Body of pancreas (tissue), 4 donors: Measurements from ENCODE around the gene PTPRN2. TPM values are rescaled to one million over a fixed set of nuclear protein-coding genes. Genes with fewer than 3 reads are reported as not detected.

Experiments
- ATAC-seq: fragments of 150-250 bp; one replicate; pipeline ENCODE4 v1.9.1; 2016
- DNase-seq, 4 donors: peaks; one replicate each; pipeline ENCODE4 v3.0.0-alpha.2; 2019
- H3K27ac ChIP-seq, 4 donors: fragments of 200-600 bp; sonication (generic); 1 replicate in 3 of 4; 2 replicates in 1 of 4; pipeline versions ENCODE4 v1.5.1 to v1.6.1; 2016 to 2019; ENCODE audit warnings: mild to moderate bottlenecking in 1 of 4, mixed read lengths in 1 of 4, moderate library complexity in 1 of 4
- H3K27me3 ChIP-seq, 2 donors: fragments of 200-600 bp; sonication (generic); one replicate each; pipeline ENCODE4 v1.6.0; 2016; ENCODE audit warnings: mild to moderate bottlenecking in 1 of 2
- H3K36me3 ChIP-seq, 2 donors: fragments of 200-600 bp; sonication (generic); replicated peaks in 1 of 2; 2 replicates each; pipeline ENCODE4 v1.5.1; 2016; ENCODE audit warnings: low read depth in 2 of 2; ENCODE audit not compliant: insufficient read depth in 1 of 2
- H3K4me1 ChIP-seq: fragments of 200-600 bp; sonication (generic); one replicate; pipeline ENCODE4 v1.6.0; 2016
- H3K4me3 ChIP-seq, 2 donors: fragments of 200-600 bp; sonication (generic); 1 replicate in 1 of 2; 2 replicates in 1 of 2; pipeline ENCODE4 v1.5.1; 2016 to 2019
- H3K9me3 ChIP-seq, 3 donors: fragments of 200-600 bp; sonication (generic); 1 replicate in 2 of 3; 2 replicates in 1 of 3; pipeline ENCODE4 v1.5.1; 2016
- POLR2A ChIP-seq, 3 donors: fragments of 450-650 bp; IDR thresholded peaks; one replicate each; pipeline ENCODE4 v1.6.1; 2016; ENCODE audit warnings: antibody characterized with exemption in 3 of 3, mild to moderate bottlenecking in 2 of 3
- WGBS, 2 donors: methylation state at CpG; one replicate each; pipeline ENCODE4 v1.1.5; 2017; 5-methylcytosine and 5-hydroxymethylcytosine counted together
- intact Hi-C: fragments of 100-400 bp; cut with DNase I; formaldehyde crosslinking; loops from one replicate; pipeline ENCODE4 v1.15.1; 2023
- total RNA-seq, 2 donors: library from RNA; depleted of rRNA; stranded (reverse); fragments of >200 nt; gene quantifications; one replicate each; pipeline ENCODE4 v1.1.0, GENCODE V29; 2016
- TF ChIP-seq, protein P1 (sequence below), 7 experiments: fragments of 450-650 bp in 4 of 7; fragments of 200-600 bp in 3 of 7; sonication (generic) in 3 of 7; IDR thresholded peaks; one replicate each; pipeline ENCODE4 v1.5.1; 2016 to 2019; ENCODE audit warnings: antibody characterized with exemption in 7 of 7

The PTPRN2 gene
- total RNA-seq, 2 donors from 2014 or later, result 31.6 to 76.1 TPM

DNA sequence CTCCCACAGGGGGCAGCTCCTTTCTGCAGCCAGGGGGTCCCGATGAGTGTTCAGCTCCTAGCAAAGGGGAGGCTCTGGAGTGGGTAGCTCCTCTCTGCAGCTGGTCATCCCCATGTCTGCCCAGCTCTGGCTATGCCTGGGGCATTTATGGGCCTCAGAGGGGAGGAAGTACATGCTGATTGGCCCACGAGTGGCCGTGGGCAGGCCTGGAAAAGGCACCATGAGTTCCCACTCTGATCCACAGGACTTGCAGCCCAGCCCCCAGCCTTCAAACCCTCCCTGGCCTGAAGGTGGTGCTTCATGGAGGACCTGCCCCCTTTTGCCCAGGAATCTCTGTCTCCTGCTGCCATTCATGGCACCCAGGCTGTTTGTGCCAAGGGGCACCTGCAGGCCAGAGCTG, 982.0 kb downstream of the PTPRN2 start:
- Histone ChIP-seq H3K27ac (no peak overlapping the region), H3K4me3 (no peak overlapping the region), H3K27me3 (no peaks in the 10 kb centered on the region), H3K9me3 (no peaks in the 10 kb centered on the region), H3K36me3 (no peaks in the 10 kb centered on the region), H3K4me1 (no peaks in the 10 kb centered on the region)
- 94 to 100% methylated on average over 1 to 3 of the region's 3 CpGs for WGBS, 2 donors
- ATAC-seq (no peak), DNase-seq (no peak)
- no peak for TF ChIP-seq POLR2A (IDR thresholded peaks at IDR 0.05)
- TF ChIP-seq, protein P1, sequence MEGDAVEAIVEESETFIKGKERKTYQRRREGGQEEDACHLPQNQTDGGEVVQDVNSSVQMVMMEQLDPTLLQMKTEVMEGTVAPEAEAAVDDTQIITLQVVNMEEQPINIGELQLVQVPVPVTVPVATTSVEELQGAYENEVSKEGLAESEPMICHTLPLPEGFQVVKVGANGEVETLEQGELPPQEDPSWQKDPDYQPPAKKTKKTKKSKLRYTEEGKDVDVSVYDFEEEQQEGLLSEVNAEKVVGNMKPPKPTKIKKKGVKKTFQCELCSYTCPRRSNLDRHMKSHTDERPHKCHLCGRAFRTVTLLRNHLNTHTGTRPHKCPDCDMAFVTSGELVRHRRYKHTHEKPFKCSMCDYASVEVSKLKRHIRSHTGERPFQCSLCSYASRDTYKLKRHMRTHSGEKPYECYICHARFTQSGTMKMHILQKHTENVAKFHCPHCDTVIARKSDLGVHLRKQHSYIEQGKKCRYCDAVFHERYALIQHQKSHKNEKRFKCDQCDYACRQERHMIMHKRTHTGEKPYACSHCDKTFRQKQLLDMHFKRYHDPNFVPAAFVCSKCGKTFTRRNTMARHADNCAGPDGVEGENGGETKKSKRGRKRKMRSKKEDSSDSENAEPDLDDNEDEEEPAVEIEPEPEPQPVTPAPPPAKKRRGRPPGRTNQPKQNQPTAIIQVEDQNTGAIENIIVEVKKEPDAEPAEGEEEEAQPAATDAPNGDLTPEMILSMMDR (IDR thresholded peaks at IDR 0.05), result no peak
- intact Hi-C loops, result no loop called here

DNA sequence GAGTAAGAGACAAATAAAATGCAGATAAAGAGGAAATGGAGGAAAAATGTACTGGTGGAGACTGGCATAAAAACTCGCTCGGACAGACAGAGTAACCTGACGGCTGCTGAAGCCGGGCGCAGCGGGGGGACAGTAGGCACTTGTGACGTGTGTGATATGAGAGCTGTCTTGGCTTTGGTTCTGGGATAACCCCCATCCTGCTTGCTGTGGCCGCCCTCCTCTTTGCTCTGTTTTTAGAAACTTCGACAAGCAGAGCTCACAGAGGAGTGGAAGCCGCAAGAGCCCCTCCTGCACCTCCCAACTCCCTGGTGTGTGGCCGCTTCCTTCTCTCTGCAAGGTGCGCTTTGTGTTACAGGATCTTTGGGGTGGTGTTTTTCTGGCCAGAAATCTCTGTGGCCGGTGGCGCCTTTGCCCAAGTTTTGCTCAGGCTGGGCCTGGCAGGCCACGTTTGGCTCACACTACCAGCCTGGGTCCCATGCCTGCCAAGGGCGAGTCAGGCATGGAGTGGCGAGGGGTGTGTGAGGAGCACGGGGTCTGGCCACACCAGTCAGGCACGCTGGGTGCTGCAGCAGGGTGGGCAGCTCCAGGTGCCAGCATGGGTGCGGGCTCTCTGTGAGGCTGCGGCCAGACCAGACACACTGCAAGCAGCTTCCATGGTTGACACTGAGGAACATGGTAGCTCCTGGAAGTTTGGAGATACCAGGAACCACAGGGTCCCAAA, 982.8 kb downstream of the PTPRN2 start:
- no peak overlapping the region for H3K4me3 ChIP-seq
- 89 to 92% methylated on average over 14 to 21 of the region's 21 CpGs for WGBS, 2 donors
- H3K9me3 ChIP-seq, result no peaks in the 10 kb centered on the region
- no peak for TF ChIP-seq POLR2A (IDR thresholded peaks at IDR 0.05)
- ATAC-seq (no peak), DNase-seq (no peak)
- H3K27me3 ChIP-seq, result no peaks in the 10 kb centered on the region
- intact Hi-C loops, result no loop called here
- no peak overlapping the region for H3K27ac ChIP-seq
- no peaks in the 10 kb centered on the region for H3K36me3 ChIP-seq
- H3K4me1 ChIP-seq, result no peaks in the 10 kb centered on the region

DNA sequence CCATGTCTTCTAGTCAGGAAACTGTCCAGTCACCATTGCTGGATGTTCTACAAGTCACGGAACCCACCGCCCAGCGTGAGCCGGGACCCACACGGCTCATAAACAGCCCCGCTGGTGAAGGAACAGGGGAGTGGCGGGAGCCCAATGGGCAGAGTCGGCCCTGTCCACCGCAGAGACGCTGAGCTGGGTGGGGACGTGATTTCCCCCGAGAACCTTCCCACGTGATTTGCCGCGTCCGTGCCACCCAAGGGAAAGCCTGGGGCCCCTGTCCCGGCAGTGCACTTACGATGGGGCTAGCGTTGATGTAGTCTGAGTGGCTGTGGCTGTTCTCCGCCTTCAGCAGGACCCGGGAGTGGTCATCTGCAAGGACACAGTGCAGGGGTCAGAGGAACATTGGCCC, 983.9 kb downstream of the PTPRN2 start:
- WGBS, 2 donors, result 95% methylated on average over 19 of the region's 21 CpGs; no CpG with 5 or more reads in 1 of the 2 donors
- Histone ChIP-seq H3K4me1 (no peaks in the 10 kb centered on the region), H3K9me3 (no peaks in the 10 kb centered on the region), H3K27ac (no peak overlapping the region), H3K27me3 (no peaks in the 10 kb centered on the region), H3K4me3 (no peak overlapping the region), H3K36me3 (no peaks in the 10 kb centered on the region)
- ATAC-seq (no peak), DNase-seq (no peak)
- intact Hi-C loops, result no loop called here
- no peak for TF ChIP-seq POLR2A (IDR thresholded peaks at IDR 0.05)
- TF ChIP-seq, protein P1 (IDR thresholded peaks at IDR 0.05), result no peak

DNA sequence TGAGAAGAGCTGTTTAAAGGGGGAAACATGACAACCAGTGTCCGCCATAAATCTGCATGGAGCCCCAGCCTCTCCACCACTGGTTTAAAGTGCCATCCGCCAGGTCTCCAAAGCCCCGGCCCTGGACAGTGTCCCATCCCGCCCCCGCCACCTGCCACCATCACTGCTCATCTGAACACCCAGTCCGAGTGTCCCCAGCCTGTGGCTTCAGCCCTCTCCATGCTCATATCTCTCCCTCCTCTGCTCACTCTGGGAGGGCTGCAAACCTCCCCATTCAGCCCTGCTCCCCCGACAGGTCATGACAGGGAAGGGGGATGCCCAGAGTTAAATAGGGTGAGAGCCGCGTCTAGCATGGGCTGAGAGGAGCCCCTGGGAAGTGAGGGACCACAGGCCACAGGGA, 984.6 kb downstream of the PTPRN2 start:
- WGBS, 2 donors, result 88 to 91% methylated on average over 6 to 9 of the region's 9 CpGs
- TF ChIP-seq, protein P1 (IDR thresholded peaks at IDR 0.05), result no peak
- TF ChIP-seq POLR2A (IDR thresholded peaks at IDR 0.05), result no peak
- H3K4me3 ChIP-seq, result no peak overlapping the region
- DNase-seq (no peak), ATAC-seq (no peak)
- H3K27me3 ChIP-seq, result no peaks in the 10 kb centered on the region
- no peaks in the 10 kb centered on the region for H3K36me3 ChIP-seq
- H3K4me1 ChIP-seq, result no peaks in the 10 kb centered on the region
- H3K27ac ChIP-seq, result no peak overlapping the region
- H3K9me3 ChIP-seq, result no peaks in the 10 kb centered on the region
- intact Hi-C loops, result no loop called here

DNA sequence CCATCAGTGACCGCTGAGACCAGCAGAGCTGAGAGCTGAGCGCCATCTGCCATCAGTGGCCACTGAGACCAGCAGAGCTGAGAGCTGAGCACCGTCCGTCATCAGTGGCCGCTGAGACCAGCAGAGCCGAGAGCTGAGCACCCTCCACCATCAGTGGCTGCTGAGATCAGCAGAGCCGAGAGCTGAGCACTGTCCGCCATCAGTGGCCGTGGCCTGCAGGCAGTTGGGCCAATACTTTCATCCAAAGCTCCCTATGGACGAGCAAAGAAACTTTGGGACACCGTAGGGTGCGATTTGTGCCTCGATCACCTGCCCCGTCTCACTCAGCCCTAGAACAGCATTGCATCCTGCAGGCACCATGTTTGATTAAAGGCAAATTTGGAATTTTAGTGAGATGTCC, 985.0 kb downstream of the PTPRN2 start:
- intact Hi-C loops, result no loop called here
- no peak for ATAC-seq
- TF ChIP-seq, protein P1 (IDR thresholded peaks at IDR 0.05), result no peak
- TF ChIP-seq POLR2A (IDR thresholded peaks at IDR 0.05), result no peak
- Histone ChIP-seq H3K4me1 (no peaks in the 10 kb centered on the region), H3K36me3 (no peaks in the 10 kb centered on the region), H3K27ac (no peak overlapping the region), H3K9me3 (no peaks in the 10 kb centered on the region), H3K27me3 (no peaks in the 10 kb centered on the region), H3K4me3 (no peak overlapping the region)
- 83 to 99% methylated on average over 1 to 14 of the region's 14 CpGs for WGBS, 2 donors
- DNase-seq, result no peak
